Spleen (tissue), 11 donors: Measurements from ENCODE around the gene PDE4D. TPM values are rescaled to one million over a fixed set of nuclear protein-coding genes. Genes with fewer than 3 reads are reported as not detected.

Experiments used
- DNase-seq: peaks from one replicate; pipeline ENCODE4 v3.0.0-alpha.2; 2020
- H3K27ac ChIP-seq, 8 donors: fragments of 200-600 bp; sonication (generic) in 7 of 8; 1 replicate in 4 of 8; 2 replicates in 4 of 8; pipeline versions ENCODE4 v1.5.0 to v1.8.0; 2016 to 2021; ENCODE audit warnings: inconsistent platforms in 4 of 8, mild to moderate bottlenecking in 4 of 8, moderate library complexity in 1 of 8
- H3K27me3 ChIP-seq, 7 donors: fragments of 200-600 bp; sonication (generic) in 6 of 7; replicated peaks in 1 of 7; 1 replicate in 4 of 7; 2 replicates in 3 of 7; pipeline versions ENCODE4 v1.5.0 to v1.8.0; 2016 to 2021; ENCODE audit warnings: inconsistent platforms in 3 of 7, mild to moderate bottlenecking in 1 of 7
- H3K36me3 ChIP-seq, 6 donors: fragments of 200-600 bp; sonication (generic) in 5 of 6; 1 replicate in 4 of 6; 2 replicates in 2 of 6; pipeline versions ENCODE4 v1.5.0 to v1.8.0; 2016 to 2021; ENCODE audit warnings: inconsistent platforms in 2 of 6
- H3K4me1 ChIP-seq, 6 donors: fragments of 200-600 bp; sonication (generic) in 5 of 6; 1 replicate in 3 of 6; 2 replicates in 3 of 6; pipeline versions ENCODE4 v1.5.0 to v1.8.0; 2016 to 2021; ENCODE audit warnings: inconsistent platforms in 3 of 6
- H3K4me3 ChIP-seq, 8 donors: fragments of 200-600 bp; sonication (generic) in 7 of 8; 1 replicate in 4 of 8; 2 replicates in 4 of 8; pipeline versions ENCODE4 v1.5.0 to v1.8.0; 2016 to 2021; ENCODE audit warnings: inconsistent platforms in 4 of 8, mild to moderate bottlenecking in 4 of 8, moderate library complexity in 2 of 8
- H3K9me3 ChIP-seq, 8 donors: fragments of 200-600 bp; sonication (generic) in 7 of 8; 1 replicate in 4 of 8; 2 replicates in 4 of 8; pipeline versions ENCODE4 v1.5.0 to v1.8.0; 2016 to 2021; ENCODE audit warnings: inconsistent platforms in 4 of 8
- CTCF ChIP-seq, 11 experiments: fragments of 200-600 bp in 7 of 11; fragments of 450-650 bp in 4 of 11; sonication (generic) in 4 of 11; IDR thresholded peaks in 8 of 11; conservative IDR thresholded peaks in 3 of 11; 1 replicate in 7 of 11; 2 replicates in 4 of 11; pipeline versions ENCODE4 v1.4.0 to v1.8.0; 2016 to 2021; ENCODE audit warnings: antibody characterized with exemption in 11 of 11, inconsistent platforms in 4 of 11, mild to moderate bottlenecking in 1 of 11
- POLR2A ChIP-seq, 3 donors: fragments of 450-650 bp; IDR thresholded peaks; one replicate each; pipeline ENCODE4 v1.5.1; 2017; ENCODE audit warnings: antibody characterized with exemption in 3 of 3, mild to moderate bottlenecking in 1 of 3
- POLR2AphosphoS5 ChIP-seq, 3 donors: sonication (generic); formaldehyde crosslinking; IDR thresholded peaks; one replicate each; pipeline ENCODE4 v1.5.1; 2017; ENCODE audit warnings: antibody characterized with exemption in 3 of 3
- WGBS, 5 donors: extraction: QIAGEN DNeasy Blood & Tissue Kit in 3 of 5; methylation state at CpG; one replicate each; pipeline versions ENCODE4 v1.1.5 to v1.1.7; 2013 to 2018; 5-methylcytosine and 5-hydroxymethylcytosine counted together
- intact Hi-C: fragments of 100-400 bp; cut with DNase I; formaldehyde crosslinking; loops from one replicate; pipeline ENCODE4 v1.15.0; 2023; ENCODE audit warnings: low total_unique reads
- polyA plus RNA-seq, 3 donors: library from polyadenylated mRNA; stranded (reverse); fragments of 200-250 nt; gene quantifications; one replicate each; pipeline ENCODE4 v1.2.1, GENCODE V29; 2013
- total RNA-seq, 7 donors: library from RNA; depleted of rRNA in 3 of 7; stranded (reverse); fragments of >200 nt in 3 of 7; fragmentation: NEBNext Ultra II Directional in 4 of 7; extraction: Animal tissue kit (Norgen Biotek cat#: 25700) in 4 of 7; gene quantifications; one replicate each; pipeline versions ENCODE4 v1.1.0 to v1.2.1, GENCODE V29; 2016 to 2021
- donor health status: healthy with polysubstance abuse.
- donor health status: DM: no; HTN: no; CAD: no; lungs with moderate emphysema.
- donor health status: DM: no; HTN: no; CAD: no.
- donor health status: Bipolar disorder and iron deficiency.
- donor health status: healthy.
- donor health status: DM: no; HTN: no; CAD: no.
- donor health status: DM: yes; HTN: yes; CAD: no.

PDE4D gene
- total and polyA plus RNA-seq, 10 donors = 0.88 to 51.8 (median 18.2) TPM

- intact Hi-C loops = loop anchor here (5.0 kb wide), 2 partner anchors 187 to 612 kb away; no protein-coding TSS in a partner anchor
These were observed 702.8 kb downstream of the PDE4D start for GRCh38 chr5:59190746-59191145.

GRCh38 chr5:59189472-59190244 lies 703.9 kb downstream of the PDE4D start:
- H3K9me3 ChIP-seq = no peaks in the 10 kb centered on the region
- no peak overlapping the region for H3K27ac ChIP-seq
- intact Hi-C loops = loop anchor here (5.0 to 10.0 kb wide), 3 partner anchors 188 to 613 kb away; no protein-coding TSS in a partner anchor
- no peak overlapping the region for H3K4me3 ChIP-seq
- TF ChIP-seq POLR2A (IDR thresholded peaks at IDR 0.05) (no peak), POLR2AphosphoS5 (IDR thresholded peaks at IDR 0.05) (no peak), CTCF (IDR thresholded peaks at IDR 0.05 in 8 of 11, conservative IDR thresholded peaks at IDR 0.05 in 3 of 11) (no peak)
- WGBS, 5 donors = 64 to 82% (median 75%) methylated on average over 7 of the region's 7 CpGs
- H3K27me3 ChIP-seq = no peaks in the 10 kb centered on the region
- H3K36me3 ChIP-seq = no peaks in the 10 kb centered on the region
- peaks cover 0 to 10% (median 8%) of the 10 kb centered on the region in 6 donors for H3K4me1 ChIP-seq
- DNase-seq = no peak

More at GRCh38 chr5:59190746-59191145, 702.8 kb downstream of the PDE4D start:
- WGBS, 5 donors = 73 to 85% (median 78%) methylated on average over 1 of the region's 1 CpG
- no peak overlapping the region for H3K27ac ChIP-seq
- H3K4me1 ChIP-seq = peaks cover 0 to 10% (median 8%) of the 10 kb centered on the region in 6 donors
- DNase-seq = no peak
- H3K9me3 ChIP-seq = no peaks in the 10 kb centered on the region
- no peaks in the 10 kb centered on the region for H3K27me3 ChIP-seq
- no peaks in the 10 kb centered on the region for H3K36me3 ChIP-seq
- TF ChIP-seq CTCF (IDR thresholded peaks at IDR 0.05 in 8 of 11, conservative IDR thresholded peaks at IDR 0.05 in 3 of 11) (no peak), POLR2A (IDR thresholded peaks at IDR 0.05) (no peak), POLR2AphosphoS5 (IDR thresholded peaks at IDR 0.05) (no peak)
- no peak overlapping the region for H3K4me3 ChIP-seq

GRCh38 chr5:59188419-59189225 lies 704.9 kb downstream of the PDE4D start:
- intact Hi-C loops = loop anchor here (10.0 kb wide), 1 partner anchor 486 kb away; no protein-coding TSS in a partner anchor
- Histone ChIP-seq H3K27ac (no peak overlapping the region), H3K9me3 (no peaks in the 10 kb centered on the region), H3K4me1 (peaks cover 0 to 10% (median 8%) of the 10 kb centered on the region in 6 donors), H3K4me3 (peak overlapping the region in 2 of 8 donors; percentile 6 to 17), H3K27me3 (no peaks in the 10 kb centered on the region), H3K36me3 (no peaks in the 10 kb centered on the region)
- DNase-seq = peak; percentile 89
- TF ChIP-seq POLR2AphosphoS5 (IDR thresholded peaks at IDR 0.05) (no peak), POLR2A (IDR thresholded peaks at IDR 0.05) (no peak), CTCF (IDR thresholded peaks at IDR 0.05 in 8 of 11, conservative IDR thresholded peaks at IDR 0.05 in 3 of 11) (peak; percentile 57 to 79 (median 75))
- WGBS, 5 donors = 15 to 18% (median 18%) methylated on average over 16 of the region's 16 CpGs
